Measurements from ENCODE around the gene CAPN12.

DNA sequence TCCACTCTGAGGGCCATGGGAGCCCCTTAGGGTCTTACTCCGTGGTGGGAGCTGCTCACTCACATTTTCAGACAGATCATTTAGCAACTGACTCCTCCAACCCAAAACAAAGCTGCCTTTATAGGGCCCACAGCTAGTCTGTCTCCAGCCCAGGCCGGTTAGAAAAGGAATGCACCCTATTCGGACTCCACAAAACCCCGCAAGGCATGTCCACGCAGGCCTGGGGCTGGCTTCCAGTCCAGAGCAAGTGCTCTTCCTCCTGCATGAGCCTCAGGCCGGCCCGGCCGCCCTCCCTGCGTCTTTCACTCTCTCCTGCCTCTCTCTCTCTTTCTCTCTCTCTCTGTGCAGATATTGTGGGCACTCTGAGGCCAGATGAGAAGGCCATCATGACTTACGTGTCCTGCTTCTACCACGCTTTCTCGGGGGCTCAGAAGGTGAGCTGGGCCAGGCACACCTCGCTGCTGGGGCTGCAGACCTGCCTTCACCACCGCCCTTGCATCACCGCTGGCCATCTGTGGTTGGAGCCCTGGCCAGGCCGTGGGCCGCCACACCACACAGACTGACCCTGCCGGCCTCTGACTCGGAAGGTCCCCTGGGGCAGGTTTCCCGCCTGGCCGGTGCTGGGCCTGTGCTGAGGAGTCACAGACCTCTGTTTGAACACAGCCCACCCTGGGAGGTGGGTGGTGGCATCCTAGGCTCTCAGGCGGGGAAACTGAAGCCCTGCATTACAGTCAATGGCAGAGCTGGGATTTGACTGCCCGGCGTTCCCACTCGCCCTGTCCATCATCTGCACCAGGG is 33.1 kb downstream of the CAPN12 start:
- TF ChIP-seq, protein P1, sequence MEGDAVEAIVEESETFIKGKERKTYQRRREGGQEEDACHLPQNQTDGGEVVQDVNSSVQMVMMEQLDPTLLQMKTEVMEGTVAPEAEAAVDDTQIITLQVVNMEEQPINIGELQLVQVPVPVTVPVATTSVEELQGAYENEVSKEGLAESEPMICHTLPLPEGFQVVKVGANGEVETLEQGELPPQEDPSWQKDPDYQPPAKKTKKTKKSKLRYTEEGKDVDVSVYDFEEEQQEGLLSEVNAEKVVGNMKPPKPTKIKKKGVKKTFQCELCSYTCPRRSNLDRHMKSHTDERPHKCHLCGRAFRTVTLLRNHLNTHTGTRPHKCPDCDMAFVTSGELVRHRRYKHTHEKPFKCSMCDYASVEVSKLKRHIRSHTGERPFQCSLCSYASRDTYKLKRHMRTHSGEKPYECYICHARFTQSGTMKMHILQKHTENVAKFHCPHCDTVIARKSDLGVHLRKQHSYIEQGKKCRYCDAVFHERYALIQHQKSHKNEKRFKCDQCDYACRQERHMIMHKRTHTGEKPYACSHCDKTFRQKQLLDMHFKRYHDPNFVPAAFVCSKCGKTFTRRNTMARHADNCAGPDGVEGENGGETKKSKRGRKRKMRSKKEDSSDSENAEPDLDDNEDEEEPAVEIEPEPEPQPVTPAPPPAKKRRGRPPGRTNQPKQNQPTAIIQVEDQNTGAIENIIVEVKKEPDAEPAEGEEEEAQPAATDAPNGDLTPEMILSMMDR (conservative IDR thresholded peaks at IDR 0.05; ENCODE audit: low read length): no peak
- TF ChIP-seq EZH2phosphoT487 (IDR thresholded peaks at IDR 0.05; ENCODE audit: borderline replicate concordance, low read depth, low read length): no peak
